MM.1S (cell line): ENCODE data around the gene DGKG.

ENCODE experiments used
- DNase-seq: peaks from one replicate; pipeline ENCODE4 v3.0.0-alpha.2; 2015
- H2AFZ ChIP-seq: fragments of 300-600 bp; sonication (generic); 2 replicates; pipeline ENCODE4 v1.6.0; 2016; ENCODE audit warnings: antibody characterized with exemption, low read length
- H3F3A ChIP-seq: fragments of 300-600 bp; sonication (generic); 2 replicates; pipeline ENCODE4 v1.6.1; 2016; ENCODE audit warnings: mild to moderate bottlenecking, antibody characterized with exemption, low read length, moderate library complexity, mixed read lengths; ENCODE audit not compliant: insufficient read depth
- H3K27ac ChIP-seq: fragments of 300-600 bp; sonication (generic); 2 replicates; pipeline ENCODE4 v1.5.1; 2016; ENCODE audit warnings: mild to moderate bottlenecking, low read length
- H3K27me3 ChIP-seq: fragments of 300-600 bp; sonication (generic); replicated peaks from 2 replicates; pipeline ENCODE4 v1.6.0; 2016; ENCODE audit warnings: low read length; ENCODE audit not compliant: insufficient read depth
- H3K36me3 ChIP-seq: fragments of 300-600 bp; sonication (generic); replicated peaks from 2 replicates; pipeline ENCODE4 v1.6.1; 2016; ENCODE audit warnings: mild to moderate bottlenecking, low read length, mixed read lengths; ENCODE audit not compliant: insufficient read depth
- H3K4me1 ChIP-seq: fragments of 300-600 bp; sonication (generic); 2 replicates; pipeline ENCODE4 v1.6.1; 2016; ENCODE audit warnings: low read length, mixed read lengths
- H3K4me2 ChIP-seq: fragments of 300-600 bp; sonication (generic); 2 replicates; pipeline ENCODE4 v1.6.0; 2016; ENCODE audit warnings: low read depth, low read length
- H3K4me3 ChIP-seq: fragments of 300-600 bp; sonication (generic); 2 replicates; pipeline ENCODE4 v1.5.1; 2016; ENCODE audit warnings: low read length, mixed read lengths
- H3K79me2 ChIP-seq: fragments of 300-600 bp; sonication (generic); 2 replicates; pipeline ENCODE4 v1.6.1; 2016; ENCODE audit warnings: mixed run types, low read length, mixed read lengths
- H3K9ac ChIP-seq: fragments of 300-600 bp; sonication (generic); 2 replicates; pipeline ENCODE4 v1.6.1; 2016; ENCODE audit warnings: low read length, mixed read lengths
- H3K9me2 ChIP-seq: fragments of 300-600 bp; sonication (generic); replicated peaks from 2 replicates; pipeline ENCODE4 v1.6.1; 2016; ENCODE audit warnings: mild to moderate bottlenecking, low read length, mixed read lengths; ENCODE audit not compliant: insufficient read depth
- H3K9me3 ChIP-seq: fragments of 300-600 bp; sonication (generic); replicated peaks from 2 replicates; pipeline ENCODE4 v1.6.1; 2016; ENCODE audit warnings: mild to moderate bottlenecking, low read length, mixed read lengths; ENCODE audit not compliant: insufficient read depth
- H4K20me1 ChIP-seq: fragments of 300-600 bp; sonication (generic); 2 replicates; pipeline ENCODE4 v1.6.1; 2016; ENCODE audit warnings: mild to moderate bottlenecking, low read length, moderate library complexity, mixed read lengths; ENCODE audit not compliant: insufficient read depth
- EZH2 ChIP-seq: fragments of 300-600 bp; sonication (generic); optimal IDR thresholded peaks from 2 replicates; pipeline ENCODE3; 2017; ENCODE audit warnings: low read depth, mild to moderate bottlenecking, antibody characterized with exemption, low read length, mixed read lengths
- EZH2phosphoT487 ChIP-seq: fragments of 300-600 bp; sonication (generic); IDR thresholded peaks from 2 replicates; pipeline ENCODE4 v1.6.1; 2018; ENCODE audit warnings: antibody characterized with exemption, low read length
- TF ChIP-seq, protein P1 (sequence below): fragments of 300-600 bp; sonication (generic); IDR thresholded peaks from 2 replicates; pipeline ENCODE4 v1.5.1; 2016; ENCODE audit warnings: antibody characterized with exemption, low read length, mixed read lengths

Gene DGKG

GRCh38 chr3:186216900-186217819, 144.9 kb downstream of the DGKG start:
- H3K79me2 ChIP-seq, result no peaks in the 10 kb centered on the region
- no peak for DNase-seq
- H2AFZ ChIP-seq, result no peak overlapping the region
- no peaks in the 10 kb centered on the region for H3K9me3 ChIP-seq
- no peak overlapping the region for H3K27ac ChIP-seq
- no peak overlapping the region for H3K9ac ChIP-seq
- no peaks in the 10 kb centered on the region for H3K36me3 ChIP-seq
- H3K27me3 ChIP-seq, result no peaks in the 10 kb centered on the region
- no peaks in the 10 kb centered on the region for H3K9me2 ChIP-seq
- H3K4me2 ChIP-seq, result peak overlapping the region; percentile 1; the same call in 1 of the 2 replicates
- TF ChIP-seq EZH2 (no peak), EZH2phosphoT487 (no peak)
- TF ChIP-seq, protein P1, sequence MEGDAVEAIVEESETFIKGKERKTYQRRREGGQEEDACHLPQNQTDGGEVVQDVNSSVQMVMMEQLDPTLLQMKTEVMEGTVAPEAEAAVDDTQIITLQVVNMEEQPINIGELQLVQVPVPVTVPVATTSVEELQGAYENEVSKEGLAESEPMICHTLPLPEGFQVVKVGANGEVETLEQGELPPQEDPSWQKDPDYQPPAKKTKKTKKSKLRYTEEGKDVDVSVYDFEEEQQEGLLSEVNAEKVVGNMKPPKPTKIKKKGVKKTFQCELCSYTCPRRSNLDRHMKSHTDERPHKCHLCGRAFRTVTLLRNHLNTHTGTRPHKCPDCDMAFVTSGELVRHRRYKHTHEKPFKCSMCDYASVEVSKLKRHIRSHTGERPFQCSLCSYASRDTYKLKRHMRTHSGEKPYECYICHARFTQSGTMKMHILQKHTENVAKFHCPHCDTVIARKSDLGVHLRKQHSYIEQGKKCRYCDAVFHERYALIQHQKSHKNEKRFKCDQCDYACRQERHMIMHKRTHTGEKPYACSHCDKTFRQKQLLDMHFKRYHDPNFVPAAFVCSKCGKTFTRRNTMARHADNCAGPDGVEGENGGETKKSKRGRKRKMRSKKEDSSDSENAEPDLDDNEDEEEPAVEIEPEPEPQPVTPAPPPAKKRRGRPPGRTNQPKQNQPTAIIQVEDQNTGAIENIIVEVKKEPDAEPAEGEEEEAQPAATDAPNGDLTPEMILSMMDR, result no peak
- no peaks in the 10 kb centered on the region for H4K20me1 ChIP-seq
- H3K4me3 ChIP-seq, result no peak overlapping the region
- peaks cover 17% of the 10 kb centered on the region; the same call in 1 of the 2 replicates for H3K4me1 ChIP-seq
- H3F3A ChIP-seq, result no peaks in the 10 kb centered on the region

DNA sequence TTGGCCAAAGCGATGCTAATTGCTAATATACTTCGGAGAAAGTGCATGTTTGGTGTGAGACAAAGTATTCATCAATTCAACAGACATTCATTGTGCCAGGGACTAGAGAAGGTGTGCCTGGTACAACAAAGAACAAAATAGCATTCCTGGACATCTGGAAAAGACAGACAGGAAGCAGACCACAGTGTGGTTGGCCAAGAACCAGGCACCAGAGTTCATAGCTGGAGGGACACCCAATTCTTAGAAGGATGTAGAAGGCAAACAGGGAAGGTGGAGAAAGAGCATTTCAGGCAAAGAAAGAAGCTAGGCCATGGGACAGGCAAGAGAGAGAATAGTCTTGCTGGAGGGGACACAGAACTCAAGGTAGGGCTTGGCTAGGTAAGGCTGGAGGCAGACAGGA, 147.4 kb downstream of the DGKG start:
- DNase-seq, result no peak
- H3K9me2 ChIP-seq, result no peaks in the 10 kb centered on the region
- H3K9ac ChIP-seq, result no peak overlapping the region
- no peak overlapping the region for H3K27ac ChIP-seq
- no peak overlapping the region for H3K4me3 ChIP-seq
- no peaks in the 10 kb centered on the region for H3K27me3 ChIP-seq
- H3K79me2 ChIP-seq, result no peaks in the 10 kb centered on the region
- TF ChIP-seq EZH2, result no peak
- TF ChIP-seq, protein P1, result no peak
- no peak for TF ChIP-seq EZH2phosphoT487
- H2AFZ ChIP-seq, result no peak overlapping the region
- peaks cover 17% of the 10 kb centered on the region; the same call in 1 of the 2 replicates for H3K4me1 ChIP-seq
- no peaks in the 10 kb centered on the region for H3F3A ChIP-seq
- no peaks in the 10 kb centered on the region for H4K20me1 ChIP-seq
- H3K4me2 ChIP-seq, result no peak overlapping the region
- no peaks in the 10 kb centered on the region for H3K9me3 ChIP-seq
- H3K36me3 ChIP-seq, result no peaks in the 10 kb centered on the region

DNA sequence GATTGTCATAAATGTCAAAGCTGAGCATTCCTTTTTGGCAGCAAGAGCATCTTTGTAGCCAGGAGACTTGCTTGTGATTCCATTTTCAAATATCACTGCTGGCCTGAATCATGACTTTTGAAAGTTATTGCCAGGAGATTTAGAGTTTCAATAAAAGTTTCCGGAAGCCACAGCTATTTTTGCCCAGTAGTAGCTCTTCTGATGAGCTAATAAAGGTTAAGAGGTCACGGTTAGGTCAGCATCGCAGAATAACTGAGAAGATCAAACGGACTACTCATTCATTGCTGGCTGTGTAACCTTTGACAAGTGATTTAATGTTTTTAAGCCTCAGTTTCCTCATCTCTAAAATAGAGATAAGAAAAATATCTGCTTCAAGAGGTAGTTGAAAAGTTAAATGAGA, 148.1 kb downstream of the DGKG start:
- Histone ChIP-seq H3K9me3 (no peaks in the 10 kb centered on the region), H3K9me2 (no peaks in the 10 kb centered on the region), H4K20me1 (no peaks in the 10 kb centered on the region), H3K4me2 (no peak overlapping the region), H3K4me3 (no peak overlapping the region), H3K36me3 (no peaks in the 10 kb centered on the region), H3K9ac (no peak overlapping the region), H2AFZ (no peak overlapping the region), H3K79me2 (no peaks in the 10 kb centered on the region), H3F3A (no peaks in the 10 kb centered on the region), H3K4me1 (peaks cover 17% of the 10 kb centered on the region; the same call in 1 of the 2 replicates), H3K27ac (no peak overlapping the region), H3K27me3 (no peaks in the 10 kb centered on the region)
- TF ChIP-seq EZH2phosphoT487, result no peak
- TF ChIP-seq EZH2, result no peak
- TF ChIP-seq, protein P1, result no peak
- DNase-seq, result peak; percentile 34
